GM18517 (cell line): ENCODE data around the gene POU3F1.
A peak's percentile ranks its signal among the peaks of the same experiment; 100 is the strongest.
"Not testable (repeated sequence)": the region's sequence is repeated elsewhere in the genome, so short reads cannot be mapped to it uniquely, and the experiment has no call there.

Experiments
- ATAC-seq: cut with Tn5 transposase; IDR thresholded peaks from one replicate; pipeline ENCODE4 v1.9.1; 2021; ENCODE audit warnings: mild to moderate bottlenecking, moderate library complexity; ENCODE audit not compliant: unreplicated experiment

The POU3F1 gene

GRCh38 chr1:38050397-38051078 lies 3.9 kb upstream of the POU3F1 start:
- no peak for ATAC-seq

- ATAC-seq = no peak
Observed at GRCh38 chr1:38047603-38048141, 1.1 kb upstream of the POU3F1 start.

GRCh38 chr1:38046884-38047602 lies 450 bp upstream of the POU3F1 start:
- no peak for ATAC-seq

- ATAC-seq = no peak
Observed at GRCh38 chr1:38045401-38046332, 926 bp downstream of the POU3F1 start.

GRCh38 chr1:38044221-38045215 lies 2.1 kb downstream of the POU3F1 start:
- no peak for ATAC-seq

GRCh38 chr1:38043036-38043747 lies 3.4 kb downstream of the POU3F1 start:
- ATAC-seq = no peak

GRCh38 chr1:38041936-38042834 lies 4.4 kb downstream of the POU3F1 start:
- no peak for ATAC-seq

GRCh38 chr1:38039331-38040088 lies 7.1 kb downstream of the POU3F1 start:
- ATAC-seq = no peak

- ATAC-seq = no peak
Observed at GRCh38 chr1:38038861-38039260, 7.7 kb downstream of the POU3F1 start.

GRCh38 chr1:38037221-38037939 lies 9.2 kb downstream of the POU3F1 start:
- no peak for ATAC-seq

GRCh38 chr1:38034871-38035270 lies 11.7 kb downstream of the POU3F1 start:
- ATAC-seq = no peak

GRCh38 chr1:38032992-38033391 lies 13.6 kb downstream of the POU3F1 start:
- ATAC-seq = not testable (repeated sequence)

GRCh38 chr1:38031513-38031866 lies 15.1 kb downstream of the POU3F1 start:
- no peak for ATAC-seq

GRCh38 chr1:38030596-38031512 lies 15.7 kb downstream of the POU3F1 start:
- ATAC-seq = no peak

- ATAC-seq = peak; percentile 32
Observed at GRCh38 chr1:38029685-38030511, 16.7 kb downstream of the POU3F1 start.
